Nephron progenitor cell (in vitro differentiated cells): ENCODE data around the gene CACNA2D1.
"Not testable (repeated sequence)": the region's sequence is repeated elsewhere in the genome, so short reads cannot be mapped to it uniquely, and the experiment has no call there.

Experiments used
- DNase-seq: peaks from one replicate; pipeline ENCODE4 v3.0.0; 2021
- H3K27ac Mint-ChIP-seq: 2 replicates; pipeline ENCODE4 v1.8.0; 2021; ENCODE audit warnings: mild to moderate bottlenecking, moderate library complexity, mixed read lengths
- H3K27me3 Mint-ChIP-seq: 2 replicates; pipeline ENCODE4 v1.8.0; 2021; ENCODE audit warnings: mild to moderate bottlenecking, low read depth, mixed read lengths; ENCODE audit not compliant: poor library complexity
- H3K36me3 Mint-ChIP-seq: 2 replicates; pipeline ENCODE4 v1.8.0; 2021; ENCODE audit warnings: low read depth, mixed read lengths
- H3K4me1 Mint-ChIP-seq: 2 replicates; pipeline ENCODE4 v1.8.0; 2021; ENCODE audit warnings: mixed read lengths
- H3K4me3 Mint-ChIP-seq: 2 replicates; pipeline ENCODE4 v1.8.0; 2021; ENCODE audit warnings: mild to moderate bottlenecking, moderate library complexity, mixed read lengths
- H3K9me3 Mint-ChIP-seq: 2 replicates; pipeline ENCODE4 v1.8.0; 2021; ENCODE audit warnings: mild to moderate bottlenecking, moderate library complexity, mixed read lengths
- CTCF ChIP-seq: fragments of 200-600 bp; sonication (generic); IDR thresholded peaks from 2 replicates; pipeline ENCODE4 v1.5.0; 2021; ENCODE audit warnings: antibody characterized with exemption

Gene CACNA2D1

DNA sequence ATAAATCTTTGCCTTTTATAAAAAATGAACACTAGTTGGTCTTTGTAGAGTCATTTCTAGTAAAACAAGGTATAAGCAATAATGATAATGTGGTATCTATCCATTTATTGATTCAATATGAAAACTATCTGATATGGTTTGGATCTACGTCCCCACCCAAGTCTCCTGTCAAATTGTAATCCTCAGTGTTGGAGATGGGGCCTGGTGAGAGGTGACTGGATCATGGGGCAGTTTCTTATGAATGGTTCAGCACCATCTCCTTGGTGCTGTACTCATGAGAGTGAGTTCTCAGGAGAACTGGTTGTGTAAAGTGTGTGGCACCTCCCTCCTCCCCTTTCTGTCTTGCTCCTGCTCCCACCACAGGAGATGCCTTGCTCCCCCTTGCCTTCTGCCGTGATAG lies 288.8 kb downstream of the CACNA2D1 start:
- peaks cover 4% of the 10 kb centered on the region for H3K9me3 Mint-ChIP-seq
- peaks cover 23% of the 10 kb centered on the region for H3K36me3 Mint-ChIP-seq
- no peak overlapping the region for H3K4me3 Mint-ChIP-seq
- DNase-seq: no peak
- no peak for TF ChIP-seq CTCF
- H3K27ac Mint-ChIP-seq: peak overlapping the region; percentile 91
- peaks cover 93% of the 10 kb centered on the region for H3K4me1 Mint-ChIP-seq
- no peaks in the 10 kb centered on the region for H3K27me3 Mint-ChIP-seq

DNA sequence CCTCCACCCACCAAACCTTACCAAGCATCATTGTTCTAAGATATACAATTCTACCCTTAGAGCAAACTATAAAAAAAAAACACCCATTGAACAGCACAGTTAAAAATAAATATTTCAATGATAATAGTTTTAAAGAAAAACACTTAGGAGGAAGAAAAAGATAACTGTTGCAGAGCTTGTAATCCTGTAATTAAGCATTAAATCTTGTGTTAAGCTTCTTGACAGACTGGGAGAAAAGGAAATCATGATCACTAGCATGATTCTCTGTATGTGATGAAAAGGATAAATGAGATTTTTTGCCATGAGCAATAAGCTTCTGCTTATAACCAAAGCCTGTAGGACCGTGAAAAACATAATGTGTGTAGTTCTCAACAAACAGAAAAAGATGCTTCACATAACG lies 289.8 kb downstream of the CACNA2D1 start:
- no peak for TF ChIP-seq CTCF
- Mint-ChIP-seq H3K4me3 (no peak overlapping the region), H3K4me1 (peaks cover 91% of the 10 kb centered on the region), H3K36me3 (peaks cover 22% of the 10 kb centered on the region), H3K9me3 (no peaks in the 10 kb centered on the region), H3K27ac (peak overlapping the region; percentile 98), H3K27me3 (no peaks in the 10 kb centered on the region)
- DNase-seq: no peak

GRCh38 chr7:82152858-82153257 lies 290.7 kb downstream of the CACNA2D1 start:
- Mint-ChIP-seq H3K36me3 (peaks cover 22% of the 10 kb centered on the region), H3K27ac (no peak overlapping the region), H3K9me3 (peaks cover 4% of the 10 kb centered on the region), H3K4me3 (no peak overlapping the region), H3K4me1 (peaks cover 86% of the 10 kb centered on the region), H3K27me3 (no peaks in the 10 kb centered on the region)
- no peak for DNase-seq
- TF ChIP-seq CTCF: no peak

- no peak for TF ChIP-seq CTCF
- Mint-ChIP-seq H3K4me1 (peaks cover 33% of the 10 kb centered on the region), H3K36me3 (peaks cover 6% of the 10 kb centered on the region), H3K4me3 (no peak overlapping the region), H3K9me3 (peaks cover 4% of the 10 kb centered on the region), H3K27ac (no peak overlapping the region), H3K27me3 (no peaks in the 10 kb centered on the region)
- no peak for DNase-seq
Measured at GRCh38 chr7:82146491-82146890, 297.1 kb downstream of the CACNA2D1 start.

DNA sequence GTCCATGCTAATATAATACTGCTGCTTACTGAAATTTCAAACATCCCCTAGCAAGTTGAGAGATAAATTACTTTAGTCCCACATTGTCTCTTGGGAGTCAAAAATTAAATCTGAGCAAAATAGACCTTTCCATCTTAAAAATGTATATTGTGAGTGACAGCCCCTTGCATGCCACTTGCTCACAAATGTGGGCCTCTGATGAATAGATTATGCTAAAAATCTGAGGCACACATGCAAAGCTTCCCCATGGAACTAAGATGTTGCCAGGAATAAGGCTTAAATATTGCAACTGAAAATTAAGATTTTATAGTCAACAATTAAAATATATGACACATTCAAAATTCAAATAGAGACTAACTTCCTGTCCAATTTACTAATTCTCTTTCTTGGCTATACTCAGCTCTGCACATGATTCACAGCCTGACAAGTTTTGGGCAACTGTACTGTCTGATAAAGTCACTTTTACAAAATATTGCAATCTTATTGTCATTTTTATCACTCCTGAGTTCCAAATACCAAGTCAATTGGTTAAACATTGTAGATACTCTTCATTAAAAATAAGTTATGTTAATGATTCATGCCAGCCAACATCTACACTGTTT lies 301.2 kb downstream of the CACNA2D1 start:
- Mint-ChIP-seq H3K4me1 (peaks cover 5% of the 10 kb centered on the region), H3K9me3 (no peaks in the 10 kb centered on the region), H3K27ac (no peak overlapping the region), H3K27me3 (no peaks in the 10 kb centered on the region), H3K4me3 (no peak overlapping the region), H3K36me3 (no peaks in the 10 kb centered on the region)
- no peak for TF ChIP-seq CTCF
- no peak for DNase-seq

DNA sequence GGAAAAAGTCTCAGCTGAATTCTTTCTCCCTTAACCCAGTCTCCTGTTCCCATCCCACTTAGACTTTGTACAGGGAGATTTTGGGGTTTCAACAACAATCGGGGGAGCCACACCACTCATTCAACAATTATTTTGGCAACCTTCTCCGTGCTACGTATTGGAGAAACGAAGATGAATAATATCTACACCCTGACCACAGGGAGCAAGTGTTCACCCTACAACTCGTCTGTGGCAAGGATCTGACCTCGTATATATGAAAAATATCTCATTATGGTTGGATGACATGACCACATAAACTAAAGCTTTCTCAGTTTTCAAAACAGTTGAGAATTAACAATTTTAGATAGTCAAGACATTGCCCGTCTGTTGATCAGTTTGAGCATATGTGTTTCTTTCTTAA lies 302.1 kb downstream of the CACNA2D1 start:
- DNase-seq: no peak
- no peak for TF ChIP-seq CTCF
- no peaks in the 10 kb centered on the region for H3K9me3 Mint-ChIP-seq
- H3K36me3 Mint-ChIP-seq: no peaks in the 10 kb centered on the region
- no peak overlapping the region for H3K4me3 Mint-ChIP-seq
- no peak overlapping the region for H3K27ac Mint-ChIP-seq
- peaks cover 5% of the 10 kb centered on the region for H3K4me1 Mint-ChIP-seq
- H3K27me3 Mint-ChIP-seq: no peaks in the 10 kb centered on the region

- H3K27ac Mint-ChIP-seq, H3K36me3 Mint-ChIP-seq, H3K4me1 Mint-ChIP-seq, H3K4me3 Mint-ChIP-seq, H3K9me3 Mint-ChIP-seq, H3K27me3 Mint-ChIP-seq, DNase-seq: not testable (repeated sequence)
Measured at GRCh38 chr7:82140608-82141007, 303.0 kb downstream of the CACNA2D1 start.
